Gastrocnemius medialis (tissue), 4 donors: ENCODE measurements around the gene TUBA3D.
"Not testable (repeated sequence)": the region's sequence is repeated elsewhere in the genome, so short reads cannot be mapped to it uniquely, and the experiment has no call there.

Experiments used
- POLR2A ChIP-seq, 2 donors: fragments of 450-650 bp; IDR thresholded peaks; one replicate each; pipeline ENCODE4 v1.6.1; 2017; ENCODE audit warnings: antibody characterized with exemption in 2 of 2, mild to moderate bottlenecking in 2 of 2, moderate library complexity in 2 of 2
- TF ChIP-seq, protein P1 (sequence below), 5 experiments: fragments of 450-650 bp in 3 of 5; fragments of 200-600 bp in 2 of 5; sonication (generic) in 2 of 5; IDR thresholded peaks in 4 of 5; conservative IDR thresholded peaks in 1 of 5; 1 replicate in 4 of 5; 2 replicates in 1 of 5; pipeline ENCODE4 v1.5.1; 2016 to 2019; ENCODE audit warnings: antibody characterized with exemption in 5 of 5, mild to moderate bottlenecking in 3 of 5, moderate library complexity in 3 of 5

- TF ChIP-seq, protein P1, sequence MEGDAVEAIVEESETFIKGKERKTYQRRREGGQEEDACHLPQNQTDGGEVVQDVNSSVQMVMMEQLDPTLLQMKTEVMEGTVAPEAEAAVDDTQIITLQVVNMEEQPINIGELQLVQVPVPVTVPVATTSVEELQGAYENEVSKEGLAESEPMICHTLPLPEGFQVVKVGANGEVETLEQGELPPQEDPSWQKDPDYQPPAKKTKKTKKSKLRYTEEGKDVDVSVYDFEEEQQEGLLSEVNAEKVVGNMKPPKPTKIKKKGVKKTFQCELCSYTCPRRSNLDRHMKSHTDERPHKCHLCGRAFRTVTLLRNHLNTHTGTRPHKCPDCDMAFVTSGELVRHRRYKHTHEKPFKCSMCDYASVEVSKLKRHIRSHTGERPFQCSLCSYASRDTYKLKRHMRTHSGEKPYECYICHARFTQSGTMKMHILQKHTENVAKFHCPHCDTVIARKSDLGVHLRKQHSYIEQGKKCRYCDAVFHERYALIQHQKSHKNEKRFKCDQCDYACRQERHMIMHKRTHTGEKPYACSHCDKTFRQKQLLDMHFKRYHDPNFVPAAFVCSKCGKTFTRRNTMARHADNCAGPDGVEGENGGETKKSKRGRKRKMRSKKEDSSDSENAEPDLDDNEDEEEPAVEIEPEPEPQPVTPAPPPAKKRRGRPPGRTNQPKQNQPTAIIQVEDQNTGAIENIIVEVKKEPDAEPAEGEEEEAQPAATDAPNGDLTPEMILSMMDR (IDR thresholded peaks at IDR 0.05 in 4 of 5, conservative IDR thresholded peaks at IDR 0.05 in 1 of 5): not testable (repeated sequence)
- TF ChIP-seq POLR2A (IDR thresholded peaks at IDR 0.05): not testable (repeated sequence)
These were observed 53.3 kb downstream of the TUBA3D start for GRCh38 chr2:131528981-131529863.
